SK-N-SH (cell line): Measurements from ENCODE around the gene SH3PXD2A. TPM values are rescaled to one million over a fixed set of nuclear protein-coding genes. Genes with fewer than 3 reads are reported as not detected.
A peak's percentile ranks its signal among the peaks of the same experiment; 100 is the strongest.

ENCODE experiments used
- CTCF ChIA-PET: fragments of 300-600, 350-600 bp; formaldehyde crosslinking; extraction: SDS; loops from one replicate; lab custom pipeline; 2021; lab: Yijun Ruan, JAX
- POLR2A ChIA-PET: fragments of 350-600 bp; sonication (Branson Sonifier 250); formaldehyde crosslinking; extraction: SDS; loops from one replicate; lab custom pipeline; 2020; ENCODE audit warnings: antibody characterized with exemption, inconsistent platforms; lab: Yijun Ruan, JAX
- DNase-seq: peaks from one replicate; pipeline ENCODE4 v3.0.0; 2012
- H2AFZ ChIP-seq: fragments of 200-600 bp; sonication (generic); 2 replicates; pipeline ENCODE4 v1.8.1; 2016; ENCODE audit warnings: antibody characterized with exemption, mild to moderate bottlenecking, low read depth
- H3F3A ChIP-seq: fragments of 200-600 bp; sonication (generic); replicated peaks from 2 replicates; pipeline ENCODE3; 2016; ENCODE audit warnings: antibody characterized with exemption, mild to moderate bottlenecking; ENCODE audit not compliant: insufficient read depth
- H3K27ac ChIP-seq, 2 experiments: fragments of 200-500 bp in 1 of 2; fragments of 200-600 bp in 1 of 2; sonication (Bioruptor generic) in 1 of 2; sonication (generic), shearing (Covaris generic) in 1 of 2; 2 replicates each; pipeline versions ENCODE4 v1.5.1 to v1.6.1; 2014 to 2016; ENCODE audit warnings: low read depth in 2 of 2, inconsistent platforms in 1 of 2, low read length in 1 of 2, mild to moderate bottlenecking in 1 of 2, mixed read lengths in 1 of 2
- H3K27me3 ChIP-seq: fragments of 200-600 bp; sonication (generic), shearing (Covaris generic); 2 replicates; pipeline ENCODE4 v1.6.1; 2016; ENCODE audit warnings: mixed run types; ENCODE audit not compliant: insufficient read depth
- H3K36me3 ChIP-seq, 2 experiments: fragments of 200-500 bp in 1 of 2; fragments of 200-600 bp in 1 of 2; sonication (Bioruptor generic) in 1 of 2; sonication (generic) in 1 of 2; replicated peaks in 1 of 2; 2 replicates each; pipeline versions ENCODE3 to v1.5.1; 2014 to 2016; ENCODE audit warnings: low read length in 1 of 2, mild to moderate bottlenecking in 1 of 2; ENCODE audit not compliant: insufficient read depth in 2 of 2, control insufficient read depth in 1 of 2
- H3K4me1 ChIP-seq, 2 experiments: fragments of 200-500 bp in 1 of 2; fragments of 200-600 bp in 1 of 2; sonication (Bioruptor generic) in 1 of 2; sonication (generic), shearing (Covaris generic) in 1 of 2; 2 replicates each; pipeline versions ENCODE4 v1.5.1 to v1.6.1; 2014 to 2016; ENCODE audit warnings: low read depth in 1 of 2, low read length in 1 of 2, mixed run types in 1 of 2; ENCODE audit not compliant: insufficient read depth in 2 of 2, control insufficient read depth in 1 of 2
- H3K4me2 ChIP-seq: fragments of 200-600 bp; sonication (generic), shearing (Covaris generic); 2 replicates; pipeline ENCODE4 v1.6.1; 2017; ENCODE audit warnings: mixed run types
- H3K4me3 ChIP-seq, 2 experiments: fragments of 200-500 bp in 1 of 2; fragments of 200-600 bp in 1 of 2; sonication (Bioruptor generic) in 1 of 2; sonication (generic), shearing (Covaris generic) in 1 of 2; 2 replicates each; pipeline versions ENCODE4 v1.5.1 to v1.8.1; 2014 to 2016; ENCODE audit warnings: low read depth in 2 of 2, inconsistent platforms in 1 of 2, low read length in 1 of 2, mild to moderate bottlenecking in 1 of 2, mixed read lengths in 1 of 2, moderate library complexity in 1 of 2
- H3K79me2 ChIP-seq: fragments of 200-600 bp; sonication (generic); 2 replicates; pipeline ENCODE4 v1.8.1; 2017; ENCODE audit warnings: mild to moderate bottlenecking; ENCODE audit not compliant: insufficient read depth
- H3K9ac ChIP-seq: fragments of 200-600 bp; sonication (generic); 2 replicates; pipeline ENCODE4 v1.6.1; 2017; ENCODE audit warnings: mixed run types
- H3K9me2 ChIP-seq: fragments of 200-600 bp; sonication (generic); 2 replicates; pipeline ENCODE4 v1.6.1; 2017; ENCODE audit warnings: mixed run types
- H3K9me3 ChIP-seq: fragments of 200-600 bp; sonication (generic); 2 replicates; pipeline ENCODE4 v1.6.1; 2017; ENCODE audit warnings: mixed run types, mild to moderate bottlenecking, moderate library complexity
- H4K20me1 ChIP-seq: fragments of 200-600 bp; sonication (generic); 2 replicates; pipeline ENCODE4 v1.6.1; 2017; ENCODE audit warnings: mild to moderate bottlenecking, mixed run types; ENCODE audit not compliant: insufficient read depth
- CHD2 ChIP-seq: fragments of 150-350 bp; IDR thresholded peaks from 2 replicates; pipeline ENCODE4 v1.6.1; 2018; ENCODE audit warnings: low read length; ENCODE audit not compliant: partially characterized antibody
- CTCF ChIP-seq: fragments of 200-600 bp; sonication (generic); IDR thresholded peaks from 2 replicates; pipeline ENCODE4 v1.6.1; 2017; ENCODE audit warnings: antibody characterized with exemption, mild to moderate bottlenecking, moderate library complexity
- ELF1 ChIP-seq: IDR thresholded peaks from 2 replicates; pipeline ENCODE4 v1.4.0; 2012
- FOXJ3 ChIP-seq: sonication (generic); formaldehyde crosslinking; IDR thresholded peaks from 2 replicates; pipeline ENCODE4 v1.5.1; 2020; ENCODE audit warnings: mild to moderate bottlenecking, missing genetic modification reagents
- FOXM1 ChIP-seq: IDR thresholded peaks from 2 replicates; pipeline ENCODE4 v1.4.0; 2012; ENCODE audit warnings: low read depth, mild to moderate bottlenecking
- GATA2 ChIP-seq: sonication (generic); formaldehyde crosslinking; IDR thresholded peaks from 2 replicates; pipeline ENCODE4 v1.5.0; 2020; ENCODE audit warnings: mild to moderate bottlenecking, missing genetic modification reagents
- IRF3 ChIP-seq: fragments of 150-350 bp; IDR thresholded peaks from 2 replicates; pipeline ENCODE4 v1.6.1; 2016; ENCODE audit warnings: mild to moderate bottlenecking, low read depth, low read length
- JUND ChIP-seq: IDR thresholded peaks from 2 replicates; pipeline ENCODE4 v1.4.0; 2012
- MAX ChIP-seq: IDR thresholded peaks from 2 replicates; pipeline ENCODE4 v1.4.0; 2012; ENCODE audit warnings: low read depth
- MEF2A ChIP-seq: IDR thresholded peaks from 2 replicates; pipeline ENCODE4 v1.4.0; 2012; ENCODE audit warnings: low read depth, borderline replicate concordance
- NFIC ChIP-seq: IDR thresholded peaks from 2 replicates; pipeline ENCODE4 v1.4.0; 2012; ENCODE audit warnings: borderline replicate concordance
- NRF1 ChIP-seq: IDR thresholded peaks from 2 replicates; pipeline ENCODE4 v1.6.1; 2012; ENCODE audit warnings: low read depth, mild to moderate bottlenecking, low read length
- POLR2AphosphoS5 ChIP-seq: IDR thresholded peaks from 2 replicates; pipeline ENCODE4 v1.6.1; 2012; ENCODE audit warnings: low read depth, low read length
- RCOR1 ChIP-seq: fragments of 150-350 bp; IDR thresholded peaks from 2 replicates; pipeline ENCODE4 v1.6.1; 2017; ENCODE audit warnings: antibody characterized with exemption, low read length
- REST ChIP-seq: IDR thresholded peaks from 2 replicates; pipeline ENCODE4 v1.6.1; 2012; ENCODE audit warnings: mild to moderate bottlenecking, low read depth, low read length, moderate library complexity
- RXRA ChIP-seq: IDR thresholded peaks from 2 replicates; pipeline ENCODE4 v1.4.0; 2012; ENCODE audit warnings: low read depth, mild to moderate bottlenecking, borderline replicate concordance
- SMC3 ChIP-seq: IDR thresholded peaks from 2 replicates; pipeline ENCODE4 v1.6.1; 2012; ENCODE audit warnings: low read depth, low read length, improper control_type of control experiment
- TAF1 ChIP-seq: IDR thresholded peaks from 2 replicates; pipeline ENCODE4 v1.6.1; 2012; ENCODE audit warnings: low read depth, mild to moderate bottlenecking, low read length, moderate library complexity, borderline replicate concordance
- TCF12 ChIP-seq: IDR thresholded peaks from 2 replicates; pipeline ENCODE4 v1.4.0; 2012
- TEAD4 ChIP-seq: IDR thresholded peaks from 2 replicates; pipeline ENCODE4 v1.4.0; 2012; ENCODE audit warnings: mild to moderate bottlenecking, borderline replicate concordance; ENCODE audit not compliant: insufficient read depth
- USF2 ChIP-seq: fragments of 150-350 bp; IDR thresholded peaks from 2 replicates; pipeline ENCODE4 v1.6.1; 2017; ENCODE audit warnings: antibody characterized with exemption, low read length, low read depth, borderline replicate concordance
- WGBS: methylation state at CpG from one replicate; pipeline ENCODE4 v1.1.6; 2017; ENCODE audit warnings: low lambda C conversion rate; 5-methylcytosine and 5-hydroxymethylcytosine counted together
- polyA plus RNA-seq, 3 experiments: library from polyadenylated mRNA; depleted of rRNA; stranded (reverse); fragments of >200 nt; gene quantifications; 2 replicates each; pipeline ENCODE4 v1.2.3, GENCODE V29; 2012

SH3PXD2A gene
- polyA plus RNA-seq, 1 of the 3 experiments (the other 2 are of a cell fraction) = 2.5 TPM

- Histone ChIP-seq H3F3A (no peaks in the 10 kb centered on the region), H3K27ac (peak overlapping the region in 1 of 2 experiments; percentile 89; a peak in 2 of 4 replicates), H3K4me1 (peaks cover 15 to 36% of the 10 kb centered on the region in 2 experiments; a peak in 3 of 4 replicates), H3K79me2 (no peaks in the 10 kb centered on the region), H3K27me3 (no peaks in the 10 kb centered on the region), H3K9me2 (no peaks in the 10 kb centered on the region), H3K4me3 (no peak overlapping the region), H3K9me3 (no peaks in the 10 kb centered on the region), H3K36me3 (no peaks in the 10 kb centered on the region), H4K20me1 (no peaks in the 10 kb centered on the region), H3K9ac (no peak overlapping the region), H2AFZ (no peak overlapping the region), H3K4me2 (no peak overlapping the region)
- WGBS = 62% methylated on average over 4 of the region's 4 CpGs
- TF ChIP-seq RXRA (no peak), TCF12 (peak; percentile 70), FOXJ3 (0 out of 2 replicates have a peak, but pooled peaks have one; percentile 24)
- CTCF ChIA-PET = interaction anchor here (0.6 to 4.0 kb wide), 3 partner anchors 13 to 461 kb away, joined by 4 to 16 read pairs (median 4); no protein-coding TSS in a partner anchor
- peak; percentile 71 for DNase-seq
- POLR2A ChIA-PET = no interaction called here
These were observed 59.6 kb downstream of the SH3PXD2A start for GRCh38 chr10:103795634-103796270.

GRCh38 chr10:103794996-103795395, 60.4 kb downstream of the SH3PXD2A start:
- H3K4me2 ChIP-seq = no peak overlapping the region
- WGBS = 98% methylated on average over 7 of the region's 7 CpGs
- CTCF ChIA-PET = interaction anchor here (0.8 to 4.0 kb wide), 6 partner anchors 8 to 44 kb away, joined by 3 to 16 read pairs (median 4); no protein-coding TSS in a partner anchor

More at GRCh38 chr10:103794996-103795395, 60.4 kb downstream of the SH3PXD2A start:
- Histone ChIP-seq H3F3A (no peaks in the 10 kb centered on the region), H3K4me3 (no peak overlapping the region), H3K27ac (peak overlapping the region in 1 of 2 experiments; percentile 89; a peak in 2 of 4 replicates), H2AFZ (no peak overlapping the region), H3K9me3 (no peaks in the 10 kb centered on the region), H3K9ac (no peak overlapping the region), H3K79me2 (no peaks in the 10 kb centered on the region), H3K36me3 (no peaks in the 10 kb centered on the region), H4K20me1 (no peaks in the 10 kb centered on the region), H3K9me2 (no peaks in the 10 kb centered on the region), H3K4me1 (peaks cover 15 to 30% of the 10 kb centered on the region in 2 experiments; a peak in 3 of 4 replicates), H3K27me3 (no peaks in the 10 kb centered on the region)
- no peak for DNase-seq
- TF ChIP-seq CHD2 (no peak), IRF3 (no peak), MAX (no peak), FOXM1 (no peak), REST (no peak), USF2 (no peak), POLR2AphosphoS5 (no peak), GATA2 (no peak), TEAD4 (no peak), TAF1 (no peak), RXRA (no peak), ELF1 (no peak), CTCF (no peak), JUND (no peak), NRF1 (no peak), MEF2A (no peak), RCOR1 (no peak), NFIC (no peak), SMC3 (no peak)
- POLR2A ChIA-PET = no interaction called here
